ENCODE results near the gene NFX1.
"Not testable (repeated sequence)": the region's sequence is repeated elsewhere in the genome, so short reads cannot be mapped to it uniquely, and the experiment has no call there.

NFX1 gene

DNA sequence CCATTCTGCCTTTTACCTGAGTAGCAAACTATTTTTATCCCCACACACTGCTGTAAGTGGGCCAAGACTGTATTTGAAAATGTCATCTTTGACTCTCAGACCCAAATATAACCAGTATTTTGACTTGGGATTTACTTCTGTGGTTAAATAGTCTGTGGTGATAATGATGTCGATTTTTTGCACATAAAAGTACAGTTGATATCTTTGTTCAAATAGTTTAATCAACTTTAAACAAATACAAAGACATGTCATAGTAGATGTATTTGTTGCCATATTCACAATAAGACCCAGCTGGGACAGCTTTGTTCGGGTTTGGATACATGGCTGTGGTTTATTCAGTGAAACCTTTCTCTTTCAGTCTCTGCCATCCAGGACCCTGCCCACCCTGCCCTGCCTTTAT lies 20.4 kb downstream of the NFX1 start:
- no peak for DNase-seq (ENCODE audit: low spot score)

DNA sequence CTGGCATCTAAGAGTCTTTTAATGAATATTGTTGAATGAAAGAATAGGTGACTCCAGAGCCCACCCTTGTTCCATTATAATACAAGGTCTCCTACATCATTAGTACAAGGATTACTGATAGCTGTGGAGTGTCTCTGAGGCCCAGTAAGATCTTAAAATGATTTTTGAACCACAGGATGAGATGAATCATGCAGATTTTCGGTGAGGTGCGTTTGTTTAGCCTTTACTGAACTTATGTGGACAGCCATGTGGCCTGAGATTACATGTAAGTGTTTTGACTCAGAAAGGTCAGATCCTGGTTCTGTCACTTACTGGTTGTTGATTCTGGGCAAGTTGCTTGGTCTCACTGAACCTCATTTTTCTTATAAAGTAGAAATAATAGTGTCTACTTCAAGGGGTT lies 21.6 kb downstream of the NFX1 start:
- DNase-seq (ENCODE audit: low spot score) = no peak

DNA sequence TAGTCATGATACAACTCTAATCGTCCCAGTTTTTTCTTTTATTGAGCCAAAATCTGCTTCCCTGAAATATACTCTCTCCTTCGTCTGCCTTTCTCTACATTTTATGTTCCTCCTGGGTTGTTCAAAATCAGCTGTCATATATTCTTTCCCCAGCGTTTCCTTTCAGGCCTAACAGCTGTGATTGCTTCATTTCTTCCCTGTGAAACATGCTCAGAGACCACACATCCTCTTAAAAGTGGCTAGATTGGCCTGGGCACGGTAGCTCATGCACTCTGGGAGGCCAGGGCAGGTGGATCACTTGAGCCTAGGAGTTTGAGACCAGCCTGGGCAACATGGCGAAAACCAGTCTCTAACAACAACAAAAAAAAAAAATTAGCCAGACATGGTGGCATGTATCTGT lies 25.1 kb downstream of the NFX1 start:
- DNase-seq (ENCODE audit: low spot score) = no peak

DNA sequence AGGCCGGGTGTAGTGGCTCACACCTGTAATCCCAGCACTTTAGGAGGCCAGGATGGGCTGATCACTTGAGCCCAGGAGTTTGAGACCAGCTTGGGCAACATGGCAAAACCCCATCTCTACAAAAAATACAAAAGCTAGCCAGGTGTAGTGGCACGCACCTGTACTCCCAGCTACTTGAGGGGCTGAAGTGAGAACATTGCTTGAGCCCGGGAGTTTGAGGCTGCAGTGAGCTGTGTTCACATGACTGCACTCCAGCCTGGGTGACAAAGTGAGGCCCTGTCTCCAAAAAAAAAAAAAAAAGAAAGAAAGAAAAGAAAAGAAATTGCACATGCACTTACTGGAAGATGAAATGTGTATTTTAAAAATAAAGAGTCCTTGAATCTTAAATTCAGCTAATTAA lies 26.8 kb downstream of the NFX1 start:
- DNase-seq (ENCODE audit: low spot score) = not testable (repeated sequence)

DNA sequence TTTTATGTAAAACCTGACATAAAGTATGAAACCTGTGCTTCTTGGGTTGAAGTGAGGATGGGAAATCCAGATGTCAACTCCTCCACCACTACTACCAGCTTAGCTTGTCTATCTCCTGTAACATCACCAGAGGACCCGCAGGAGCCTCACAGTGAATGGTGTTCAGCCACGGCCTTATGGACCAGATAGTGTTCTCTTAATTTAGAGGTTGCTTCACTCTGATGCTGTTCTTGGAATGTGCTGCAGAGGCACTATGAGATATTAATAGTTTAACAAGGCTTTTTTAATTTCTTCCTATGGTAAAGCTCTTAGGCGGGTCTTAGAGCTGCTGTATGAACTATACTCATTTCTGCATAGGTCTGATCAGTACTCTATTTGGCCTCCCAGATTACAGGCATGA lies 27.9 kb downstream of the NFX1 start:
- DNase-seq (ENCODE audit: low spot score) = no peak

DNA sequence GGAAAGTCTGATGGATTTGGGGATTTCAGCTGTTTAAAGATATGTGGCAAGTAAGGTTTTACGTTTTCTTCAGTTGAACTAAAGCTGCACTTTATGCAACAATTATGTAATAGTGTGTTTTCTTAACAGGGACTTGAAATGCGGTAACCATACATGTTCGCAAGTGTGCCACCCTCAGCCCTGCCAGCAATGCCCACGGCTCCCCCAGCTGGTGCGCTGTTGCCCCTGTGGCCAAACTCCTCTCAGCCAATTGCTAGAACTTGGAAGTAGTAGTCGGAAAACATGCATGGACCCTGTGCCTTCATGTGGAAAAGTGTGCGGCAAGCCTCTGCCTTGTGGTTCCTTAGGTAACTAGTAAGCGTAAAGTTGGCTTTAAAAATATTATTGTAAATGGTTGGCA lies 28.5 kb downstream of the NFX1 start:
- DNase-seq (ENCODE audit: low spot score) = no peak

DNA sequence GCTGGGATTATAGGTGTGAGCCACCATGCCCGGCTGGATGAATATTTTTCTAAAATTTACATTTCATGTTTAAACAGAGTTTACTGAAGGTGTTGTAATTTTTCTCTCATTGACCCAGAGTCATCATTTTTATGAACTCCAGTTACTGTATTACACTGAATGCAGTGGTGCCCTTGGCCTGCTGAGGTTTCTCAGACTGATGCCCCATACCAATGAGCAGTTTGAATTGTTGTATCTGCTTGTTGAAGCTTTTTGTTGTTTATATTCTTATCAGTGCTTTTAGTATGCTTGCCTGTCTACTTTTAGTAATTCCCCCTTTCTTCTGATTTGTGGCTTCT lies 29.9 kb downstream of the NFX1 start:
- no peak for DNase-seq (ENCODE audit: low spot score)

DNA sequence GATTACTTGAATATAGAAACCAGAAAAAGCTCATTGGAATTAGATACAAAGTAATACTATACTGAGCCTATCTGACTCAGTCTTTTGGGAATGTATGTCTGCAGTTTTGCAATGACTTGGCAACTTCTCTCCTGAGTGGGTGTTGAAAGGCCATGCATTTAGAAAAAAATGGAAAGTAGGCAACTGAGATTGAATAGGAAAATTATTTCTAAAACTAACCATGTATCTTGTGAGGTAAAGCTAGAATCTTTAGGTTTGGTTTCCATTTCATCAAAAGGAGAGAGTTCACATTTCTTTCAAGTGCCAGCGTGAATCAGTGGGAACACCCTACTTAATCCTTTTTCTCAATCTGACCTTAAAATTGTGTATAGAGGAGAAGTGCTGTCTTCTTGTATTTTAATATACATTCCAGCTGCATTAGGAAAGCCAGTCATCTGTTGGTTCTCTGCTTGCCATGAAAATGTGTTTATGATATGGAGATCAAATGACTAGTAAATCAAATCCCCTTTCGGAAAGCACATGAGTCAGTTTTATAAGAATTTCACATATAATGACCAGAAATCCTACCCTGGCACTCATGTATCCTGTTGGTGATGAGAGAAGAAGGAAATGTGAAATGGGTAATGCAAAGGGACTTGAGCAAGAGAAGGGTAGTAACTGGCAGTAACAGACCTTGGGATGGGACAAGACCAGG lies 30.4 kb downstream of the NFX1 start:
- no peak for DNase-seq (ENCODE audit: low spot score)

DNA sequence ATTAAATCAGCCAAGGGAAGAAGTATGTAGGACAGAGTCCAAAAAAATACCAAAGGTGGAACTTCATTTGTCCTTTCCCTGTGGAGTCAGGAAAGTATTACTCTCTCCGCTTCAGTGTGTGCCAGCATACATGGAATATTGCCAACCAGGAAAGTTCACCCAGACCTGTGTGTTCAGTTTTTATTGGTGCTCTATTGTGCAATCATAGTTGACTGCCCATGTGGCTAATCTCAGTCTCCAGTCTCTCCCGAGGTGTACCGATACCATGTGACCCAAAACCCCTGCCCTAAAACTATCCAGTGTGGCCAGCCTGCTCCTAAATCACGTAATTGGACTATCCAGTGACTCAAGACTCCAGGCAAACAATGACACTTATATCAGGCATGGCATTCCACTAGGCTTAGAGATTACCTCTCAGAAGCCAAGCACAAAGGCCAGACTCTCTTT lies 38.8 kb downstream of the NFX1 start:
- no peak for DNase-seq (ENCODE audit: low spot score)

DNA sequence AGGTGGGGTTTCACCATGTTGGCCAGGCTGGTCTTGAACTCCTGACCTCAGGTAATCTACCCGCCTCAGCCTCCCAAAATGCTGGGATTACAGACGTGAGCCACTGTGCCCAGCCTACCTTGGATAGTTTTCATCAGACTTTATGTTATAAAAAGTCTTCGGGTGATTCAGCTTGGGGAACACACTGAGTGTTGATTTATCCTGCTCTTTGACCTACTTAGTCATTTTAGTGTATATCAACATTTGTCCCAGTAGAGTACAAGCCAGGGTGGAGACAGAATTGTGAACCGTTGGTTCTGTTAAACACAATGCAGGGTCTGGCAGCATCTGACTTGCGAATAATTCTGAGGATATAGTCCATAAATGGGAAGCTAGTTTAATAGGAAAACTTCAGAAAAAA lies 39.7 kb downstream of the NFX1 start:
- no peak for DNase-seq (ENCODE audit: low spot score)

DNA sequence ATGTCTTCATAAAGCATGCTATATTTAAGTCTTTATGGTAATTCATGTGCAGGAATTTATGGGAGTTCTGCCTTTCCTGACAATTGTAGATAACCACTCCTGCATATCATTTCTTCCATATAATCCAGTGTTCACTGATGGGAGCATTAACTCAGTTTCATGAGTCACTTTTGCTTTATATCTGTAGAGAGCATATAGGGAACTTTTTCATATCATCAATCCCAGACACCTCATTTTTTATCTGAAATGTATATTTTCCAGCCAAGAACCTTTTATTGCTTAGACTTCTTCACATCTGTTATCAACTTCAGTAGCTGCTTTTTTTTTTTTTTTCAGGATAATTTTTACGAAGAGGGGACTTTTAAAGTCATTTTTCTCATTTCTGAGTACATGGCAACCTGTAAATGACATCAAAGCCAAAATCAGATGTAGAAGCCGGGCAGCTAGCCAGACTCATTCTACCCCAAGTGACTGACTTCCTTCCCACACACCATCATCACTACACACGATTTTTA lies 41.1 kb downstream of the NFX1 start:
- DNase-seq (ENCODE audit: low spot score) = no peak

DNA sequence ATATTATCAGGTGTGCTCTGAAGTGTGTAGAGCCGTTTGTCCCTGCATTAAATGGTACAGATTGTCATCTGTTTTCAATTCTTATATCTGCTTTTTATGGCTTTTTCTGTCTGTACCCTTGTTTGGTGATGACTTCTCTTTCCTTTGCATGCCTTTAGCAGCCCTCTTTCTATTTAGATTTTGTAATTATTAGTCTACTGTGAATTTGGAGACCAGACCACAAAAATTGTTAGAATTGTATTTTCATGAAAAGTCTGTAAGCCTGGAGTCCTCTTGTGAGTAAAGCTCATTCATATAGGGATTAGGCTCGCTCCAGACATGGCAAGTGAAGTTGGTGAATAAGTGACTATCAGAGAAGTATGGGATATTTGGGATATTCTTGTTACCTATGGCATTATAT lies 41.7 kb downstream of the NFX1 start:
- no peak for DNase-seq (ENCODE audit: low spot score)

DNA sequence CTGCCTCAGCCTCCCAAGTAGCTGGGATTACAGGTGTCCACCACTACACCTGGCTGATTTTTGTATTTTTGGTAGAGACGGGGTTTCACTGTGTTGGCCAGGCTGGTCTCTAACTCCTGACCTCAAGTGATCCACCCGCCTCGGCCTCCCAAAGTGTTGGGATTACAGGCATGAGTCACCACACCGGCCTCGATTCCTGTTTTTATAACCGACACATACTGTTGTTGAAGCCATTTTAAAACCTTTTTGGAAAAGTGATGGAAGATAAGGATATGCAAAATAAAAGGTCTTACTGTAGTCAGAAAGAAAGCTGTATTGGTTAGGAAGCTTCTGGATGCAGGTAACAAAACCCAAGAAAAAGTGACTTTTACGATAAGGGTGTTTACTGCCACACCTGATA lies 42.6 kb downstream of the NFX1 start:
- DNase-seq (ENCODE audit: low spot score) = not testable (repeated sequence)

DNA sequence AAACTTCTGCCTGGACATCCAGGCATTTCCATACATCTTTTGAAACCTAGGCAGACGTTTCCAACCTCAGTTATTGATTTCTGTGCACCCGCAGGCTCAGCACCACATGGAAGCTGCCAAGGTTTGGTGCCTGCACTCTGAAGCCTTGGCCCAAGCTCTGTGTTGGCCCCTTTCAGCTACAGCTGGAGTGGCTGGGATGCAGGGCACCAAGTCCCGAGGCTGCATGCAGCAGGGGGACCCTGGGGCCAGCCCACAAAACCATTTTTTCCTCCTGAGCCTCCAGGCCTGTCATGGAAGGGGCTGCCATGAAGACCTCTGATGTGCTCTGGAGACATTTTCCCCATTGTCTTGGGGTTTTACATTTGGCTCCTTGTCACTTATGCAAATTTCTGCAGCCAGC lies 49.9 kb downstream of the NFX1 start:
- no peak for DNase-seq (ENCODE audit: low spot score)

DNA sequence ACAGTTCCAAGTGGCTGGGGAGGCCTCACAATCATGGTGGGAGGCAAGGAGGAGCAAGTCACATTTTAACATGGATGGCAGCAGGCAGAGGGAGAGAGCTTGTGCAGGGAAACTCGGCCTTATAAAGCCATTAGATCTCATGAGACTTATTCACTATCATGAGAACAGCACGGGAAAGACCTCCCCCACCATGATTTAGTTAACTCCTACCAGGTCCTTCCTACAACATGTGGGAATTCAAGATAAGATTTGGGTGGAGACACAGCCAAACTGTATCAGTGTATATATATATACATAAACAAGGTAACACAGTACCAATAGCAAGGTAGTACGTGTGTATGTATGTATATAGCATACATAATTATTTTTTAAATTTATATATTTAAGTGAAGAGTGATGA lies 50.9 kb downstream of the NFX1 start:
- no peak for DNase-seq (ENCODE audit: low spot score)

DNA sequence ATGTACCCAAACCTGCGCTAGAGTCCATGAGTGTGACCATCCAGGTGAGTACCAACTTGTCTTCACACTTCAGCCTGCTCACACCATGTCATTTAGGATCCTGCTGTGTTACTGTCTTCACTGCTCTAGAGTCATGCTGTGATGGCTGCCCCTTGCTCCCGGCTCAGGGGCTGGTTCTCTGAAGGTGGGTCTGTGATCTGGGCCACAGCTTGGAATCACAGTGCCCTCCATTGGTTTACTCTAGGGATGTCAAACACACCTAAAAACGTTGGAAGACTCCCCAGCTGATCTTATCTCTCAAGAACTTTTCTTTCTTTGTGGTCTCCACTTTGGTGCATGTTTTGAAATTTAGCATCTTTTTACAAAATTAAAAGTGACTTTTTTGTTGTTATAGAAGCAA lies 53.8 kb downstream of the NFX1 start:
- no peak for DNase-seq (ENCODE audit: low spot score)

DNA sequence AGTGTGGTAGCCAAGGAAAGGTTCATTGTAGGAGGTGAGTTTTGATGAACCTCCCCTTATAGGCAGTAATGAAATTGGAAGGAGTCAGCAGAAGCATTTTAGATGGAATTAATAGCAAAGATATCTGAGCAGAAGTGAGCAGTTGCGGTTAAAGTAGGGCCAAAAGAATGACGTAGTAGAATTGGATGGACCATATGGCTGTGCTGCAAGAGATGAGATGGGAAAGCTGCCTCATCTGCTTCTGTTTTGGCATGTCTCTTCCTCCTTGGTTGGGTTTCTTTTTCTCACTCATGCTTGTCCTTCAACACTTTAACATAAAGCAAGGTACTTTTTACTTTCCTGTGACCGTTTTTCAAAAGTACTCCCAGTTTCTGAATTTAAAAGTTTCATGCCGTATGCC lies 56.2 kb downstream of the NFX1 start:
- DNase-seq (ENCODE audit: low spot score) = no peak

DNA sequence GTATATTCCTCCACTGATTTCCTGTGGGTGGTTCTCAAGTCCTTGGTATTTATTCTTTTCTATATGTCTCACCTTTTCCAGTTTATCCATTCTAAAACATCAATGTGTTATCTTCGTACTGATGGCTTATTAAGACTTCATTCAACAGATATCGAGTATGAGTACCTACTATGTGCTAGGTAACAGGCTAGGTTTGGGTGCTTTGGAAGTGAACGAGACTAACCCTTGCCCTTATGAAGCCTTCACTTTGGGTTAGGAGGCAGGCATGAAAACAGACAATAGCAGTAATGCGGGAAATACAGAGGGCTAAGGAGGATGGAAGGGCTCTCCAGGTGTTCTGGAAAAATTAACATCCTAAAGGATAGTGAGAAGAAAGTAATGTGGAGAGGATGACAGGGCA lies 58.7 kb downstream of the NFX1 start:
- DNase-seq (ENCODE audit: low spot score) = no peak

DNA sequence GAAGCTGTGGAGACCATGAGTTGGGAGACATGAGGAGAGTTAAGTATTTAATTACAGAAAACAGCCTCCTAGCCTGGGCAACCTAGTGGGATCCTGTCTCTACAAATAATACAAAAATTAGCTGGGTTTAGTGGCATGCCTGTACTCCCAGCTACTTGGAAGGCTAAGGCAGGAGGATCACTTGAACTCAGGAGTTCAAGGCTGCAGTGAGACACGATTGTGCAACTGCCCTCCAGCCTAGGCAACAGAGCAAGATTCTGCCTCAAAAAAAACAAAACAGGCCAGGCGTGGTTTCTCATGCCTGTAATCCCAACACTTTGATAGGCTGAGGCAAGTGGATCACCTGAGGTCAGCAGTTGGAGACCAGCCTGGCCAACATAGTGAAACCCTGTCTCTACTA lies 59.4 kb downstream of the NFX1 start:
- DNase-seq (ENCODE audit: low spot score) = no peak

DNA sequence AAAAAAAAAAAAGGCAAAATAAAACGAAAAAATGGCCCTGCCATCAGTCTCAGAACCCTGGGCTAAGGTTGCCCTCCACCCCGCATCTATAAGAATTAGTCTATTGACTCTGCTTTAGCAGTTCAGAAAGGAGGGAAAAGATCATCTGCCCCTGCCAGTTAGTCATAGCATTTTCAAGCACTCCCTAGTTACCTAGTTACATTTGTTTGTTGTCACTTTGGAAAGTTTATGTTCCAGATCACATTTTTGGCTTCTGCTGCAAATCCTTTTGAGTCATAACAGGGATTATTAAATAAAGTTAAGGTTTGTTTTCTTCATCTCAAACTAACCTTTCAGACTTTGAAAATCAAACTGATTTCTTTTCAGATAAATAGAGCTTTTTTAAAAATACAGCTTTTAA lies 60.0 kb downstream of the NFX1 start:
- DNase-seq (ENCODE audit: low spot score) = no peak

DNA sequence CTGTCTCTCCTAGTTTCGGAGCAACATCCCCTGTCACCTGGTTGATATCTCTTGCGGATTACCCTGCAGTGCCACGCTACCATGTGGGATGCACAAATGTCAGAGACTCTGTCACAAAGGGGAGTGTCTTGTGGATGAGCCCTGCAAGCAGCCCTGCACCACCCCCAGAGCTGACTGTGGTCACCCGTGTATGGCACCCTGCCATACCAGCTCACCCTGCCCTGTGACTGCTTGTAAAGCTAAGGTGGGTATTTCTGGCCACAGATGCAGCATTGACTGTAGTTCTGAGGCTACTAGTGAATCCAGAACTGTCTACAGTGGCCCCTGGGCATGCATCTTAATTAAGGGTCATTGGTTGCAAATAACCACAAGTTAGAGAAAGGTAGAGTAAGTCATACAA lies 61.2 kb downstream of the NFX1 start:
- no peak for DNase-seq (ENCODE audit: low spot score)

DNA sequence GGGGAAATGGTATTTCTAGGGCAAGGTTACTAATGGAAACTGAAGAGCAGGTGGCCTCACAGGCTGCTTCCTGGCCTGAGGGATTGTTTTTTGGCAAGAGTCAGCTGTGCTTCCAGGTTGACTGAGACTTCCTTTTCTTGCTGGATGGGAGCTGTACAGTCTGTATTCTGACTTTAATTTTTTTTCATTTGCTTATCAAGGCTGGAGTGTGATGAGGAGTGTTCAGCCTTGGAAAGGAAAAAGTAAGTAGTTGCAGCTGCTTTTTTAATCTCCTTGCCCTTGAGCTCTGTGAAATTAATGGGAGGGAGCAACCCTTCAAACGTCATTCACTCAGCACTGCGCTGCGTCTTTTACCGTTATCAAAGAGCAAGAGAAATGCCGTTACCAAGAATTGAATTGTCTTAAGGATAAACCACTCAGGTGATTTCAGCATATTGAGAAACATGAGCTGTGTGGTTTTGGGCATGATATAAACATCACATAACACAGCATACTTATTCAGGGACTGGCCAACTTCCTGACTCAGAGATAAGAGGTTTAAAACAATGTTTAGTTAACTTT lies 64.4 kb downstream of the NFX1 start:
- no peak for DNase-seq (ENCODE audit: low spot score)

DNA sequence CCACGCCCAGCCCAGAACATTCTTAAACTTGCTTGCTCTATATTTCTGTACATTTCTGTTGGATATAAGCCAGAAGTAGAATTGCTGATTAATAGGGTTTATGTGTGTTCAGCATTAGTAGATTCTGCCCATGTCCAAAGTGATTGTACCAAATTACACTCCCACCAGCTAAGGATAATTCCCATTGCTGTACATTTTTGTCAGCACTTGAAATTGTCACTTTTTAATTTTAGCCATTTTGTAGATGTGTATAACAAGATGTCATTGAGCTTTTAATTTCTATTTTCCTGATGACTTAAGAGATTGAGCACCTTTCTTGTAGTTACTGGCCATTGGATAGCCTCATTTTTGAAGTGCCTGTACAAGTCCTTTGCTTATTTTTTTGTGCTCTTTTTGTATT lies 65.6 kb downstream of the NFX1 start:
- DNase-seq (ENCODE audit: low spot score) = no peak

DNA sequence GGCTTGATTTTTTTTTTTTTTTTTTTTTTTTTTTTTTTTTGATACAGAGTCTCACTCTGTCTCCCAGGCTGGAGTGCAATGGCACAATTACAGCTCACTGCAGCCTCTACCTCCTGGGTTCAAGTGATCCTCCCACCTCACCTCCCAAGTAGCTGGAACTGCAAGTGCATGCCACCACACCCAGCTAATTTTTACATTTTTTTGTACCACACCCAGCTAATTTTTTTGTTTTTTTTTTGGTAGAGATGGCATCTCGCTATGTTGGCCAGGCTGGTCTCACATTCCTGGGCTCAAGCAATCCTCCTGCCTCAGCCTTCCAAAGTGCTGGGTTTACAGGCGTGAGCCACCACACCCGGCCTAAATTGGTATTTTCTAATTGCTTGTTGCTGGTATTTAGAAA lies 68.3 kb downstream of the NFX1 start:
- not testable (repeated sequence) for DNase-seq (ENCODE audit: low spot score)

All from CD4-positive, alpha-beta T cell treated with Interleukin-15 for 4 hours (primary cell).